ENCODE results near the gene COL5A1. TPM values are rescaled to one million over a fixed set of nuclear protein-coding genes. Genes with fewer than 3 reads are reported as not detected.
A peak's percentile ranks its signal among the peaks of the same experiment; 100 is the strongest.

Gene COL5A1
- total RNA-seq, 4 donors from 2014 or later, result 51.9 to 78.3 (median 62.4) TPM

DNA sequence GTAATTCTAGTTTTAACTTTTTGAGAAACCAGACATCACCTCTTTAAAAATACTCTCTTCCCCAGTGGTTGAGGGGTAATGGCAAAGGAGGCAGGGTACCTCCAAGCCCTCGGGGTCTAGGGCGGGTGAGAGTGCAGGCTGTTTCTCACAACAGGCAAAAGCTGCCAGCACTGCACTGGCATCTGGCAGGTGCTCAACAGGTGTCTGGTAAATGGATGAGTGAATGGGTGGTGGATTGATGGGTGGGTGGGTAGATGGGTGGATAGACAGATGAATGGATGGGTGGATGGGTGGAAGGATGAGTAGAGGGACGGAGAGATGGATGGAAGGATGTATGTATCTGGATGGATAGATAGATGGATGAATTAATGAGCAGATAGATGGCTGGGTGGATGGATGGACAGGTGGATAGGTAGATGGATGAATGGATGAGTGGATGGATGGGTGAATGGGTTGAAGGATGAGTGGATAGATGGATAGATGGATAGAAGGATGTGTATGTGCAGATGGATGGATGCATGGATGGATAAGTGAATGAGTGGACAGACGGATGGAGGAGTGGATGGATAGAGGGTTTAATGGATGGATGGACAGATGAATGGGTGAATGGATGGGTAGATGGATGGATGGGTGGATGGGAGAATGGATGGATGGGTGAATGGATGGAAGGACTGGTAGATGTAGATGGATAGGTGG is 84.6 kb downstream of the COL5A1 start:
- WGBS, 2 donors, result 93 to 95% methylated on average over 4 of the region's 4 CpGs
- H3K27me3 ChIP-seq, result no peaks in the 10 kb centered on the region
- H3K27ac ChIP-seq, result no peak overlapping the region
- H3K4me1 ChIP-seq, result peaks cover 0 to 63% (median 7%) of the 10 kb centered on the region in 4 donors
- no peak for DNase-seq (ENCODE audit: low spot score in 2 of 2)
- TF ChIP-seq POLR2A (IDR thresholded peaks at IDR 0.05), result no peak
- no peak for TF ChIP-seq CTCF (IDR thresholded peaks at IDR 0.05)
- no peak for TF ChIP-seq EP300 (IDR thresholded peaks at IDR 0.05)
- no peaks in the 10 kb centered on the region for H3K9me3 ChIP-seq
- peaks cover 0 to 41% (median 4%) of the 10 kb centered on the region in 3 donors for H3K36me3 ChIP-seq
- H3K4me3 ChIP-seq, result no peak overlapping the region

DNA sequence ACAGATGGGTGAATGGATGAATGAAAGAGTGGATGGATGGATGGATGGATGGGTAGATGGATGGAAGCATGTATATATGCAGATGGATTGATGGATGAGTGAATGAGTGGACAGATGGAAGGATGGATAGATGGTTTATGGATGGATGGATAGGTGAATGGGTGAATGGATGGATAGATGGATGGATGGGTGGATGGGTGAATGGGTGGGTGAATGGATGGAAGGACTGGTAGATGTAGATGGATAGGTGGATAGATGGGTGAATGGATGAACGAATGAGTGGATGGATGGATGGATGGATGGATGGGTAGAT is 85.1 kb downstream of the COL5A1 start:
- Histone ChIP-seq H3K27me3 (no peaks in the 10 kb centered on the region), H3K27ac (no peak overlapping the region), H3K4me1 (peaks cover 0 to 60% (median 7%) of the 10 kb centered on the region in 4 donors), H3K36me3 (peaks cover 0 to 46% (median 5%) of the 10 kb centered on the region in 3 donors), H3K4me3 (no peak overlapping the region), H3K9me3 (no peaks in the 10 kb centered on the region)
- WGBS, 2 donors, result 78 to 92% methylated on average over 1 of the region's 1 CpG
- no peak for DNase-seq (ENCODE audit: low spot score in 2 of 2)
- TF ChIP-seq POLR2A (IDR thresholded peaks at IDR 0.05) (no peak), CTCF (IDR thresholded peaks at IDR 0.05) (no peak), EP300 (IDR thresholded peaks at IDR 0.05) (no peak)

DNA sequence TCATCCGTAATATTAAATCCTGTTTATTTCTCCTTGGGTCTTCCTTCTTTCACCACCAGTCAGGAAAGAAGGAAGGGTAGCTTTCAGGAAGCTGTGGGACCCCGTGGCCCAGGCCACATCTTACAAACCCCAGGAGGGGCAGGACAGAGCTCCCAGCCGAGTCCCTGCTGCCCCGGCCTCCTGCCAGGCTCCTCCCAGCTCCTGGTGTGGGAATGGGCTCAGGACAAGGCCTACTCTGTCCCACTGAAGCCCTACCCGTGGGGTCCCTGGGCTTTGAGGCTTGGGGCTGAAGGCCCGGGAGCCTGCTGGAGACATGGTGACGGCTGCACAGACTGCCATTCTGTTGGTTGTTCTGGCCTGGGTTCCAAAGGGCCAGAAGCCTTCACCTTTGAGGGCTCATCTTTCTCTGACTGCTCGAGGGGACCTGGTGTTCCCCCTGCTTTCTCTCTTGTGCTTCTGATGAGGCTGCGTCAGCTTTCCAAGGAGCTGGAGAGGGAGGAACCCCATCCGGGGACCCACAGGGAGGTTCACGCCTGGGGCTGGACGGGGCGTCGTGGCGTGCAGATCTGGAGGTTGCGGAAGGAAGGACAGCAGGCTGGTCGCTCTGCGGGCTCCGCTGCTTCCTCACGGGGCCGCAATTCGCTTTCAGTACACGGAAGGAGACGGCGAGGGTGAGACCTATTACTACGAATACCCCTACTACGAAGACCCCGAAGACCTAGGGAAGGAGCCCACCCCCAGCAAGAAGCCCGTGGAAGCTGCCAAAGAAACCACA is 86.6 kb downstream of the COL5A1 start:
- H3K9me3 ChIP-seq, result no peaks in the 10 kb centered on the region
- TF ChIP-seq CTCF (IDR thresholded peaks at IDR 0.05), result no peak
- TF ChIP-seq POLR2A (IDR thresholded peaks at IDR 0.05), result no peak
- no peak for TF ChIP-seq EP300 (IDR thresholded peaks at IDR 0.05)
- H3K4me1 ChIP-seq, result peaks cover 0 to 57% (median 10%) of the 10 kb centered on the region in 4 donors
- peaks cover 0 to 54% (median 5%) of the 10 kb centered on the region in 3 donors for H3K36me3 ChIP-seq
- H3K27me3 ChIP-seq, result no peaks in the 10 kb centered on the region
- WGBS, 2 donors, result 76 to 80% methylated on average over 28 to 29 of the region's 29 CpGs
- H3K27ac ChIP-seq, result peak overlapping the region in 1 of 4 donors; percentile 6
- DNase-seq (ENCODE audit: low spot score in 2 of 2), result no peak
- no peak overlapping the region for H3K4me3 ChIP-seq

GRCh38 chr9:134728801-134729495 is 87.3 kb downstream of the COL5A1 start:
- no peak for TF ChIP-seq POLR2A (IDR thresholded peaks at IDR 0.05)
- no peak for TF ChIP-seq CTCF (IDR thresholded peaks at IDR 0.05)
- TF ChIP-seq EP300 (IDR thresholded peaks at IDR 0.05), result no peak
- no peaks in the 10 kb centered on the region for H3K27me3 ChIP-seq
- H3K4me1 ChIP-seq, result peaks cover 0 to 57% (median 16%) of the 10 kb centered on the region in 4 donors
- peaks cover 0 to 54% (median 5%) of the 10 kb centered on the region in 3 donors for H3K36me3 ChIP-seq
- DNase-seq (ENCODE audit: low spot score in 2 of 2), result no peak
- WGBS, 2 donors, result 85 to 88% methylated on average over 23 to 28 of the region's 28 CpGs
- H3K27ac ChIP-seq, result peak overlapping the region in 1 of 4 donors; percentile 5
- H3K9me3 ChIP-seq, result no peaks in the 10 kb centered on the region
- H3K4me3 ChIP-seq, result no peak overlapping the region

All from tibial nerve (tissue), 4 donors.